ENCODE measurements around the gene FAM120B.

The FAM120B gene

DNA sequence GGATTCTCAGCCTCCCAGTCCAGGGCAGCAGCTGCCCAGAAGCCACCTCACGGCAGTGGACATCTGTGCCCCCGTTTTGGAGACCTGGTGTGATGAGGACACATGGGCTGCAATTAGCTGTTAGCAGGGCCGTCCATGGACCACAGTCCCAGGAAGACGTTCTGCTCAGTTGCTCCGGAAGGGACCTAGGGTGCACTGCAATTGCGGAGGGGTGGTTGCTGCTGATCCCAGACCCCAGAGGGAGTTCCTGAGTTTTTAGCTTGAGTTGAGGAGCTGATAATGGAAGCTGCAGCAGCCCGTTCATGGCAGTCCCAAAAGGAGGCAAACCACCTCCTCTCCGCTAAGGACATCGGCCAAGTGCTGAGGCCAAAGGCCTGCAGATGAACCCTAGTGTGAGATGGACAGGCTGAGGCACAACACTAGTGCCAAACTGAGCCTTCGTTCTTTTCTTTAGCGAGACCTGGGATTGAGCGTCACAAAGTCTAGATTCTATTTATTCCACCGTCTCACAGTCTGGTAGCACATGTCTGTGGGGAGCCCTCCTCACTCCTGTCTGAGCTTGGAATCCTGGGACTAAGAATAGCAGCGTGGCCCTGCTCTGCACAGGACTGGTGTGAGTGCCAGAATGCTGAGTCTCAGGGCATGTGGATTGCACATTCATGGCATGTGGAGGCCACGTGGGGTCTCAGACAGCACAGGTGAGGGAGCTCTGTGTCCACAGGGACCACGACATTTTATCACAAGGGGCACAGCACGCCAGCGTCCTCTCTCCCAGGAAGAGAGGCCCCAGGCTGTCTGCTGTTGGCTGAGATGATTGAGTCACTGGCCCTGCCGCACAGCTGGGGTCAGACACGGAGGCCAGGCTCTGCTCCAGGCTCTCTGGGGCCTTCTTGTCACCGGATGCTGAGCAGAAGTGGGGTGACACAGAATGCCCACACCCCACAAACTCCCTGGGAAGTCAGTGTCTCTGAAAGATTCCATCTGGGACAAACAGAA, 133.1 kb downstream of the FAM120B start:
- DNase-seq, result no peak

DNA sequence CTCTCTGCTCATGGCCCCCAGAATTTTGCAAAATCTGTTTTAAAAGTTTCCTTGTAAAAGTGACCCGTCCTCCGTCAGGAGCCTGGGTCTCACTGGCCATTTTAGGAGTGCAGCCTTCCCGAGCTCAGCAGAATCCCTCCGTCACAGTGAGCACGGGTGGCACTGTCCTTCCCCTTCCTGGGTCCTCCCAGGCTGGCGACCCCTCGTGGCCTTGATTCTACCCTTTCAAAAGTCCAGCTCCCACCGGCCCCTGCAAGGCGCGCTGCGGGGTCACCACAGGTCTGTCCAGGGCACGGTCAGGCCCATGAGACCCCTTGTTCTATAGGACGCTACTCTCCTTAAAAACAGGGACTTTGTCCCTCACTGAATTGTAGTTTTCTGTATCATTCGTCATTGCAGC, 133.9 kb downstream of the FAM120B start:
- no peak for DNase-seq

DNA sequence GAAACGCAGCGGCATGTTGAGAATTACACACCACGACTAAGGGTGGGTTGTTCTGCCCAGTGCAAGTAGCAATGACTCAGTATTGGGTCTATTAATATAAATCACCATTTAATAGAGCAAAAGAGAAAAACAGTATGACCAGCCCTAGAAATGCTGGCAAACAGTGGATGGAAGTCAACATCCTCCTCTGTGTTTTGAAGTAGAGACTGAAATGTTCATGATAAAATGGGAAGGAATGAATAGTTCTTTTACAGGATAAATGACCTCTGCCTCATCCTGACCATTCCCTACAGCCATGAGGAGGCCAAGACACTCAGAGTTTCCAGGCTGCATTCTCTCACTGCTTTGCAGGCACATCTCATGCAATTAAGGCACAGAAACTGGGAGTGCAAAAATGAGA, 134.8 kb downstream of the FAM120B start:
- DNase-seq, result no peak

GRCh38 chr6:170442596-170442995, 136.0 kb downstream of the FAM120B start:
- no peak for DNase-seq

DNA sequence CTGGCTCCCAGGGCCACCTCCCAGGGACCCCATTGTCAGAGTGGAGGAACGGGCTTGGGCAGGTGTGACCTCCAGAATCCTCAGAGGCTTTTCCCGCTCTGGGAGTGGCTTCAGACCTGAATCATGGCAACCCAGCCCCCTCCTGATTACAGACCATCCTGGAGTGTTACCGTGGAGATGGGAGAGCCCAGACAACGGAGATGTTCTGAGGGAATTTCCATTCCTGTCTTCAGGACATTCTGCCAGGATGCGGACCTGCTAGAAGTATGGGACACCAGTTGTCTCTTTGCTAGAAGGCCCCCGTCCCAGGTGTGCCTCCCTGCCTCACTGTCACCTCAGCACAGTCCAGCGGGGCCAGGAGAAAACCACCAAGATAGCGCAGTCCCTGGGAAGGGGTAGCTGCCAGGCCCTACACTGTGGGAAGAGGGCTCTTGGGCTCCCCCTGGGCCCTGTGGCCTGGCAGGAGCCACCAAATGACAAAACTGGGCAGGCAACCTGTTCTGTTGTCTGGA, 136.6 kb downstream of the FAM120B start:
- DNase-seq, result no peak

DNA sequence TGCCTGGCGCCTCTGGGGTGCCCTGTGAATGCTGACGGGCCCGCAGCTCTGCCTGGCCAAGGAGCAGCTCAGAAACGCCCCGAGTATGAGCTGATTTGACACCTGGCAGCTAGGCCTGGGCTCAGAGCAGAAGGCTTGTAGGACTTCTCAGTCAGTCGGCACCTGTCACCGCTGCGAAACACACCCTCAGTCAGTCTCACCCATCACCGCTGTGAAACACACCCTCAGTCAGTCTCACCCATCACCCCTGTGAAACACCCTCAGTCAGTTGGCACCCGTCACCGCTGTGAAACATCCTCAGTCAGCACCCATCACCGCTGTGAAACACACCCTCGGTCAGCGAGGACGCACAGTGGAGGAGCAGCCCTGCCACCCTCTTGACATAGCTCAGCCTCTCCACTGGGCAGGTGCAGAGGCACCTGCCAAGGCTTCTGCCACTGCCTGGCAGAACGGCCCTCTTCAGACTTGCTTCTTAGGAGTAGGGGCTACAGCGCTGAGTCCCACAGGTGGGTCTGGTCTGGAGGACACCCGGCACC, 137.6 kb downstream of the FAM120B start:
- no peak for DNase-seq

DNA sequence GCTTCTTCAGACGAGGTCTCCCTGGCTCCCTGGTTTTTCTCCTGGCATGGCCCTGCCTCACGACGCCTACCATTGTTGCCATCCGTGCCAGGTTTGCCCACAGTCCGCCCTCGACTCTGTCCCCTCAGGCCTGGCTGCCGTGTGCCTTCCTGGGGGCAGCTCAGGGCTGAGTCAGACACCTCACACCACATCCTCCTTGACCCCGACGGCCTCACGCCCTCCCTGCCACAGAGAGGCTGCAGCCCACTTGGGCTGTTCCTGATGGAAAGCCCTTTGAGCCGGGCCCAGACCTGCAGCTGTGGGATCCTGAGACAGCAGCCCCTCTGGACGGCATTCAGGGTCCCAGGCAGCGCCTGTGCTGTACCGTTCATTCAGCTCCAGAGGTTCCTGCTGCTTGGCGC, 138.3 kb downstream of the FAM120B start:
- DNase-seq, result no peak

DNA sequence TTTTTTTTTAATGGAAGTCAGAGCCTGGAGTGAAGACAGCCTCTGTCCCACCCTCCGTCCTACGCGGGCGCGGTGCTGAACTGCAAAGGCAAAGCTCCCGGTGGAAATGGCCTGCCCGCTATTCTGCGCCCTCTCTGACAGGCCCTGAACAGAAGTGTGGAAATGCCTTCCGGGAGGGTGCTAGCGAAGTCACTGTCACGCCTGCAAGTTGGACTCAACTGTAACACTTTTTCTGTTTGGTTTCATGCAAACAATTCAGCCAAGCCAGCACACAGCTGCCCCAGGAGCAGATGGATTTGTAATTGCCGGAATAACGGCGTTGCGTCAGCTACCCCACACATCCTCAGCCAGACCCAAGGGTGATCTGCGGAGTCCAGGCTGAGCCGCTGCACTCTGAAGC, 138.9 kb downstream of the FAM120B start:
- DNase-seq, result no peak

DNA sequence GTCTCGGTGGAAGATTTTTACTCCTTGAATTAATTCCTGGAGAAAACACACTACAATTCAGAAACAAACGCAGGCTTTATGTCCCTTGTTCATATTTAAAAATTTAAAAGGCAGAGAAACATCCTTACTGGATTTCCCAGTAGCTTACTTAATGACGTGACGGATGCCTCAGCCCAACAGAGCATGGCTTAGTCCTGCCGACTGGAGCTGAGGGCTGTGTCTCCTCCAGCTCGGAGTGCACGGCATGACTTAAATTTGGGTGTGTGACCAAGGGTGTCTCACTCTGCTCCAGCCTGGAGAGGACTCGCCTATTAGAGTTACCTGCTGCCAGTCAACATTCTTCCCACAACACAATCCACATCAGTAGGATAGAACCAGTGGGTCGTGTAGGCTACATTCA, 139.4 kb downstream of the FAM120B start:
- no peak for DNase-seq

- no peak for DNase-seq
These were observed 140.4 kb downstream of the FAM120B start for GRCh38 chr6:170446841-170447560.

GRCh38 chr6:170447561-170447930, 141.0 kb downstream of the FAM120B start:
- DNase-seq, result no peak

DNA sequence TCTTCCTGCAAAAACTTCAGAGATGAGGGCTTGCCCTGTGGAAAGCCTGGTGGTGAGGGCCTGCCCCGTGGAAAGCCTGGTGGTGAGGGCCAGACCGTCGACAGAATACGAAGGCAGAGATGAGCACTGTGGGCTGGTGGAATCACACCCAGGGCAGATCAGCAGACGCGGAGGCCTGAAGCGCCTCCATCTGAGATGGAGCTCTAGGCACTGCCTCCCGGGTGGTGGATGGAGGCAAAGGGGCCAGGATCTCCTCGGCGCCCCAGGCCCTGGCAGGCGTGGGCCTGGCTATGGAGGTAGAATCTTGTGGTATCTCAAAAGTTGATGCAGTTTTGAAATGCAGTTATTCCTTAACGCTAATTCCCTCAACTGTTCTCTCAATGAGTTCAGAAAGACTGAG, 141.8 kb downstream of the FAM120B start:
- DNase-seq, result no peak

GRCh38 chr6:170448751-170449630, 142.4 kb downstream of the FAM120B start:
- no peak for DNase-seq

GRCh38 chr6:170449835-170450753, 143.5 kb downstream of the FAM120B start:
- DNase-seq, result peak in 1 of 56 donors; percentile 8

DNA sequence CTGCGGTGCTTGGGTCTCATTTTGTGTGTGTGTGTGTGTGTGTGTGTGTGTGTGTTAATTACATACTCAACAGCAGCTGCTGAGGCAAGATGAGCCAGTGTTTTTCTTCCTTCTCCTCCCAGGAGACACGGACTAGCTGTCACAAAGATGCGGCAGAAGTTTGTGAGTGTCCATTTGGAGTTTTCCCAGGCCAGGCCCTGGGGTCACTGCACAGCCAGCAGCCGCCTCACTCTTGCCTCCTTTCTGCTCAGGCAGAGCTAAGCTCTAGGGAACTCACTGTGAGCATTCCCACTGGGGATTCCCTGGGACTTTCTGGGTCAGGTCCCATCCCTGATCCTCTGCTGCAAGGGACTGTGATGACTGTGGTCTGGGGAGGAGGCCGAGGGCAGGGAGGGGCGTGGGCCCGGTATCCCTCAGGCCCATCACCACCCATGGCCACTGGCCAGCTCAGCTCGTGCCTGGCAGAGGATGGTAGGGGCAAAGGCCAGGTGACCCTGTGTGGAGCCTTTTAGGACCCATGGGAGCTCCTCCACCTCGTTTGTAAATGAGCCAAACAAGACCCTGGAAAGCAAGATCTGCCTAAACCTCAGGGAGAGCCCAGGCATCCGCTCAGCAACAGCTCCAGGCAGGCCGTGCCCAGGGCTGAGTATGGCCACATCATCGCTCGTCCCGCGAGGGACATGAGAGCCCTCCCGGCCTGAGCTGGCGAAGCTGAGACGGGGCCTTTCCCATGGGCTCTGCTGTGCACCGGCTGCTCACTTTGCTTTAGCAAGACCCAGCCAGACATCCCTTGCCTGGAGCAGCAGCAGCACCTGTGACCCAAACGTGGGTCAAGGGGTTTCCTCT, 144.6 kb downstream of the FAM120B start:
- DNase-seq, result peak in 1 of 56 donors; percentile 36

DNA sequence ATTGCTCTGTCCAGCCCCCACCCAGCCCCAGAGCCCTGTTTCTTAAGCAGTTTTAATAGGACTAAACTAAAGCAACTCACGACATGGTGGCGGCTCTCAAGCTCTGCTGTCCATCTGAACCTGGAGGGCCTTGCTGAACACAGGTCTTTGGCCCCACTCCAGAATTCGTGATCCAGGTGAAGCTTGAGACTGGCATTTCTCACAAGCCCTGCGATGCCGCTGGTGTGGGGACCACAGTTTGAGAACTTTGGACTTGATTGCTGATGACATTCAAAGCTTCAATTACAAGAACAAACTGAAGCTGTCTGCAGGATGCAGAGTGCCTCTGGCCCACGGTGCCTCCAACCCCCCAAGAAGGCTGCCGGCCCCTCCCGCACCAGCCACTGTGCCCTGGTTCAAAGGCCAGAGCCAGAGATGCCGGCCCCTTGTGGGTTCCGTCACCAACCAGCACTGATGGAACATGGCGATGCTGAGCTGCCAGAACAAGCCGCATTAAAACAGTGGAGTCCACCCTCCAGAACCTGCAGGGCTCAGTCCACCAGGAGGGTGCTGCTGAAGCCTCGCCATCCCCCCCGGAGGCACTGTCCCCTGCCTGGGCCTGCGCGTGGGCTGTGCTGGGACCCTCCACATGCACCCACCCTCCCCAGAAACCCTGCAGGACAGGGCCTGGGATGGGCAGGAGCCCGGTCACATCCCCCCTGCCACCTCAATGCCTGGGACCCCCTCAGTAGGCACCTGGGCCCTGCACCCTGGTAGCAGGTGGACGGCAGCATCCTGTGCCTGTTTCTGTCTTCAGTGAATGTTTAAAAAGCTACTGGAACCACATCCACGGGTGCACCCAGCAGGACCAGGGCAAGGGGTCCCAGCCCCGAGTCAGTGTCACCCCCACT, 145.4 kb downstream of the FAM120B start:
- DNase-seq, result no peak

- no peak for DNase-seq
These were observed 146.4 kb downstream of the FAM120B start for GRCh38 chr6:170452767-170453545.

Data from amygdala (tissue), 56 donors.